HG03108 (cell line): ENCODE results near the gene ANXA1.

Experiments used
- ATAC-seq: cut with Tn5 transposase; IDR thresholded peaks from one replicate; pipeline ENCODE4 v1.9.1; 2021; ENCODE audit warnings: moderate library complexity; ENCODE audit not compliant: unreplicated experiment

The ANXA1 gene

GRCh38 chr9:73206851-73207250, 55.2 kb downstream of the ANXA1 start:
- ATAC-seq: no peak

GRCh38 chr9:73210886-73211666, 59.4 kb downstream of the ANXA1 start:
- no peak for ATAC-seq

GRCh38 chr9:73213300-73213699, 61.6 kb downstream of the ANXA1 start:
- ATAC-seq: no peak

GRCh38 chr9:73215249-73215648, 63.6 kb downstream of the ANXA1 start:
- ATAC-seq: no peak

- no peak for ATAC-seq
These were observed 64.4 kb downstream of the ANXA1 start for GRCh38 chr9:73216100-73216499.
